ENCODE data around the gene PHF12. TPM values are rescaled to one million over a fixed set of nuclear protein-coding genes. Genes with fewer than 3 reads are reported as not detected.

Gene PHF12
- total and polyA plus RNA-seq, 7 donors, result 6.9 to 54.3 (median 39.1) TPM

DNA sequence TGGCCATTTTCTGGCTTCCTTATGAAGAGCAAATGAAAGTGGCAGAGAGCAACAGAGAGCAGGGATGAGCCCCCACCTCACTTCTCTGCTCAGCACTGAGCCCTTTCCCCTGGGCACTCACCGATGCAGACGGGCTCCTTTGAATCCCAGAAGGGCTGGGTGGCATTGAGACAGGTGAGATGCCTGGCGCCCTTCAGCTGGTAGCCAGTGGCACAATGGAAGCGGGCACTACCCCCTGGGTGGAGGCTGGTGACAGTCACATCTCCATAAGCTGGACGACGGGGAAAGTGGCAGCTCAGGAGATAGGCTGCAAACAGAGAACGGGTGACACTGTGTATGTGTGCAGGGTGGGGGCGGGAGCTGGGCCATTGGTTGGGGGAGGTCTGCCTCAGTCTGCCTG lies 12.5 kb upstream of the PHF12 start:
- H3K27me3 ChIP-seq, result no peaks in the 10 kb centered on the region
- intact Hi-C loops (cut with DNase I), result no loop called here
- TF ChIP-seq POLR2A (IDR thresholded peaks at IDR 0.05) (no peak), EP300 (IDR thresholded peaks at IDR 0.05) (no peak), POLR2AphosphoS5 (IDR thresholded peaks at IDR 0.05) (no peak)
- TF ChIP-seq, protein P1, sequence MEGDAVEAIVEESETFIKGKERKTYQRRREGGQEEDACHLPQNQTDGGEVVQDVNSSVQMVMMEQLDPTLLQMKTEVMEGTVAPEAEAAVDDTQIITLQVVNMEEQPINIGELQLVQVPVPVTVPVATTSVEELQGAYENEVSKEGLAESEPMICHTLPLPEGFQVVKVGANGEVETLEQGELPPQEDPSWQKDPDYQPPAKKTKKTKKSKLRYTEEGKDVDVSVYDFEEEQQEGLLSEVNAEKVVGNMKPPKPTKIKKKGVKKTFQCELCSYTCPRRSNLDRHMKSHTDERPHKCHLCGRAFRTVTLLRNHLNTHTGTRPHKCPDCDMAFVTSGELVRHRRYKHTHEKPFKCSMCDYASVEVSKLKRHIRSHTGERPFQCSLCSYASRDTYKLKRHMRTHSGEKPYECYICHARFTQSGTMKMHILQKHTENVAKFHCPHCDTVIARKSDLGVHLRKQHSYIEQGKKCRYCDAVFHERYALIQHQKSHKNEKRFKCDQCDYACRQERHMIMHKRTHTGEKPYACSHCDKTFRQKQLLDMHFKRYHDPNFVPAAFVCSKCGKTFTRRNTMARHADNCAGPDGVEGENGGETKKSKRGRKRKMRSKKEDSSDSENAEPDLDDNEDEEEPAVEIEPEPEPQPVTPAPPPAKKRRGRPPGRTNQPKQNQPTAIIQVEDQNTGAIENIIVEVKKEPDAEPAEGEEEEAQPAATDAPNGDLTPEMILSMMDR (IDR thresholded peaks at IDR 0.05), result no peak

DNA sequence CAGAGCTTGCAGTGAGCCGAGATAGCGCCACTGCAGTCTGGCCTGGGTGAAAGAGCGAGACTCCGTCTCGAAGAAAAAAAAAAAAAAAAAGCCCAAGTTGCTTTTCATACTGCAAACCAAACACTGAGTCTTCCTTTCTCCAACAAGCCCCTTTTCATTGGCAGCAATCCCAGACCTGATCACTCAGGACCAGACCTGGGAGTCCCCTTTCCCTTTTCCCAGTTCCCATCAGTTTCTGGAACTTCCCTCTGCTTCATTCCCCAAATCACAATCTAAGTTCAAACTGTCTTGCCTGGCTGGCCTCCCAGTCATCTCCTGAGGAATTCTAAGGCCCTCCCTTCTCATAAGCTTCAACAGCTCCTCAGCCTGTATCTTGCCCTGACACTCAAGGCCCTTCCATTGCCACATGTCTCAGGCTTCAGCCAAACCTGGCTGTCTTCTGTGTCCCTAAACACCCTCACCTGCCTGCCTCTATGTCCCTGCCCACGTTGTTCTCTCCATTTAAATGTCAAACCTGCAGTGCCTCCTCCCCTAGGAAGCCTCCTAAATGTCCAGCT lies 11.8 kb upstream of the PHF12 start:
- Histone ChIP-seq H3K27ac (no peak overlapping the region), H3K4me3 (no peak overlapping the region), H3K27me3 (no peaks in the 10 kb centered on the region), H3K4me1 (no peaks in the 10 kb centered on the region), H3K9me3 (no peaks in the 10 kb centered on the region), H3K36me3 (no peaks in the 10 kb centered on the region)
- WGBS, 2 donors, result 55 to 62% methylated on average over 6 of the region's 6 CpGs
- DNase-seq, result peak; percentile 8
- no peak for TF ChIP-seq POLR2A (IDR thresholded peaks at IDR 0.05)
- TF ChIP-seq POLR2AphosphoS5 (IDR thresholded peaks at IDR 0.05), result no peak
- no peak for TF ChIP-seq EP300 (IDR thresholded peaks at IDR 0.05)
- TF ChIP-seq, protein P1 (IDR thresholded peaks at IDR 0.05), result no peak
- intact Hi-C loops (cut with DNase I), result no loop called here

More for the DNA sequence above, 12.5 kb upstream of the PHF12 start:
- H3K9me3 ChIP-seq, result no peaks in the 10 kb centered on the region
- no peaks in the 10 kb centered on the region for H3K4me1 ChIP-seq
- no peaks in the 10 kb centered on the region for H3K36me3 ChIP-seq
- 44 to 73% methylated on average over 8 of the region's 8 CpGs for WGBS, 2 donors
- H3K27ac ChIP-seq, result no peak overlapping the region
- DNase-seq, result peak; percentile 38
- H3K4me3 ChIP-seq, result no peak overlapping the region

DNA sequence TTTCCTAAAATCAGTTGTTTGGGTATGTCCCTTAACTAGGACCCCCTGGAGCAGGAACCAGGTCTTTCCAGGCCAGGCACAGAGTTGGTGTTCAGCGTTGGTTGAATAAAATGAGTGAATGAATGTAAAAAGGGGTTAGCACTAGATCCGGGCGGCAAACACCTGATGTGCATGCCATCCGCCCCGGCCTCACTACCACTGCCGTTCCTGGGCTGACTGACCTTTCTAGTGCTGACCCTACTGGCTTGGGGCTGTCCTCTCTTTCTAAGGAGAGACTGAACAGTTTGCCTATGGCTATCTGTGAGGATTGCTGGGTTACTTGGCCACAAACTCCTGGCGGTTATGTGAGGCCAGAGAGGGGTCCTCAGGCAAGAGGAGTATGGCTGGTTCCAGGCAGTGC lies 10.1 kb upstream of the PHF12 start:
- WGBS, 2 donors, result 89 to 93% methylated on average over 7 of the region's 7 CpGs
- intact Hi-C loops (cut with DNase I), result no loop called here

DNA sequence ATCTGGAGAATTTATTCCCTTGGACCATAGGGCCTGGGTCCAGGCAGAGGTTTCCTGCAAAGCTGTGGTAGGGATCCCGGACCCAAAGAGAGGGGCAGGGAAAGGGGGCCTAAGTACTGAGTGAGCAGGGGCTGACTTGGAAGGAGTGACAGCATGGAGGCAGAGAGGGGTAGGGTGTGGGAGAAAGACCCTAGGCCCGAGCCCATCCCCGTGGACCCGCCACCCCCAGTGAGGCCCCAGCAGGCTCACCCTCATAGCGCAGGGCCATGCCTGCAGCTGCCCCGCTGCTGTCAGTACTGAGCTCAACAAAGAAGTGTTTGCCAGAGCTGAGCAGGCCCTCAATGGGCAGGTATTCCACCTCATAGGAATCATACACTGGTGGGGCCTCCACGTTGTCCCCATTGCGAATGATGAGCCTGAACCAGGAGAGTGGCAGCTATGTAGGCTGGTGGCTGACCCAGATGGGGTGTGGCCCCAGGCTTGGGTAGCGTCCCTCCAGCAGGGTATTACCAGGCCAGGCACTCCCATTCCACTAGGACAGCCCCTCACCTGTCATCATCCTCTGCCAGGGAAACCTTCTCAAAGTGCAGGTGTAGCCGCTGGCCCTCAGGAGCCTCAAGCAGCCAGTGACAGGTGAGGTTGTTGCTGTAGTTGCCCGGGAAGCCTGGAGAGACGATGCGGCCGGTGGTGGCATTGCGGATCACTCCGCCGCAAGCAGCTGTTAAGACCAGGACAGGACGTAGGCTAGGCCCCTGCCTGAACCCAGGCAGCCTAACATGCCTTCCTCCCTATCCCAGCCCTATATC lies 9.1 kb upstream of the PHF12 start:
- no peaks in the 10 kb centered on the region for H3K4me1 ChIP-seq
- no peaks in the 10 kb centered on the region for H3K9me3 ChIP-seq
- no peaks in the 10 kb centered on the region for H3K27me3 ChIP-seq
- WGBS, 2 donors, result 92% methylated on average over 18 of the region's 18 CpGs
- DNase-seq, result peak; percentile 52
- H3K27ac ChIP-seq, result no peak overlapping the region
- no peak for TF ChIP-seq POLR2AphosphoS5 (IDR thresholded peaks at IDR 0.05)
- TF ChIP-seq POLR2A (IDR thresholded peaks at IDR 0.05), result no peak
- TF ChIP-seq, protein P1 (IDR thresholded peaks at IDR 0.05), result no peak
- no peak for TF ChIP-seq EP300 (IDR thresholded peaks at IDR 0.05)
- no peak overlapping the region for H3K4me3 ChIP-seq
- intact Hi-C loops (cut with DNase I), result no loop called here
- H3K36me3 ChIP-seq, result no peaks in the 10 kb centered on the region

More for the DNA sequence above, 10.1 kb upstream of the PHF12 start:
- Histone ChIP-seq H3K9me3 (no peaks in the 10 kb centered on the region), H3K4me3 (no peak overlapping the region), H3K27ac (no peak overlapping the region), H3K27me3 (no peaks in the 10 kb centered on the region), H3K4me1 (no peaks in the 10 kb centered on the region), H3K36me3 (no peaks in the 10 kb centered on the region)
- DNase-seq, result peak; percentile 27
- TF ChIP-seq POLR2A (IDR thresholded peaks at IDR 0.05), result no peak
- TF ChIP-seq, protein P1 (IDR thresholded peaks at IDR 0.05), result no peak

Measured in sigmoid colon (tissue), 7 donors.